Upper lobe of right lung (tissue), 1 donor: ENCODE measurements around the gene LINGO1. TPM values are rescaled to one million over a fixed set of nuclear protein-coding genes. Genes with fewer than 3 reads are reported as not detected.

Experiments
- ATAC-seq: fragments of 200-7000 bp; cut with Tn5 transposase; one replicate; pipeline ENCODE4 v1.9.1; 2020; ENCODE audit warnings: mild to moderate bottlenecking, moderate library complexity
- DNase-seq: peaks from one replicate; pipeline ENCODE4 v3.0.0-alpha.2; 2020
- H3K27ac ChIP-seq: fragments of 200-600 bp; one replicate; pipeline ENCODE4 v1.8.0; 2022
- H3K27me3 ChIP-seq: fragments of 200-600 bp; one replicate; pipeline ENCODE4 v1.8.0; 2022; ENCODE audit warnings: mild to moderate bottlenecking
- H3K36me3 ChIP-seq: fragments of 200-600 bp; one replicate; pipeline ENCODE4 v1.8.0; 2022
- H3K4me1 ChIP-seq: fragments of 200-600 bp; one replicate; pipeline ENCODE4 v1.8.0; 2022
- H3K4me3 ChIP-seq: fragments of 200-600 bp; one replicate; pipeline ENCODE4 v1.8.0; 2022; ENCODE audit warnings: mild to moderate bottlenecking
- H3K9me3 ChIP-seq: fragments of 200-600 bp; one replicate; pipeline ENCODE4 v1.8.0; 2022
- CTCF ChIP-seq: fragments of 200-600 bp; IDR thresholded peaks from one replicate; pipeline ENCODE4 v1.8.0; 2022; ENCODE audit warnings: antibody characterized with exemption
- intact Hi-C: fragments of 100-400 bp; cut with DNase I; formaldehyde crosslinking; loops from one replicate; pipeline ENCODE4 v1.11.0; 2022
- total RNA-seq: library from RNA; stranded (reverse); fragmentation: NEBNext Ultra II Directional; extraction: Animal tissue kit (Norgen Biotek cat#: 25700); gene quantifications from one replicate; pipeline ENCODE4 v1.2.1, GENCODE V29; 2021
- donor health status: DM: no; HTN: yes; CAD: no; lungs with severe emphysema.

LINGO1 gene
- total RNA-seq, 1 donor from 2014 or later = 0.98 TPM

GRCh38 chr15:77626002-77626401, 6.7 kb downstream of the LINGO1 start:
- Histone ChIP-seq H3K27me3 (peaks cover 6% of the 10 kb centered on the region), H3K4me3 (no peak overlapping the region), H3K4me1 (no peaks in the 10 kb centered on the region), H3K36me3 (no peaks in the 10 kb centered on the region), H3K9me3 (no peaks in the 10 kb centered on the region), H3K27ac (no peak overlapping the region)
- intact Hi-C loops = no loop called here
- no peak for ATAC-seq
- no peak for DNase-seq
- TF ChIP-seq CTCF = no peak

- no peak for DNase-seq
- Histone ChIP-seq H3K27ac (no peak overlapping the region), H3K36me3 (no peaks in the 10 kb centered on the region), H3K4me1 (no peaks in the 10 kb centered on the region), H3K9me3 (no peaks in the 10 kb centered on the region), H3K4me3 (no peak overlapping the region), H3K27me3 (no peaks in the 10 kb centered on the region)
- no peak for TF ChIP-seq CTCF
- intact Hi-C loops = no loop called here
- no peak for ATAC-seq
Observed at GRCh38 chr15:77625376-77625775, 7.3 kb downstream of the LINGO1 start.

- no peaks in the 10 kb centered on the region for H3K4me1 ChIP-seq
- no peak for TF ChIP-seq CTCF
- H3K27me3 ChIP-seq = no peaks in the 10 kb centered on the region
- intact Hi-C loops = no loop called here
- H3K27ac ChIP-seq = no peak overlapping the region
- H3K4me3 ChIP-seq = no peak overlapping the region
- no peaks in the 10 kb centered on the region for H3K36me3 ChIP-seq
- ATAC-seq (no peak), DNase-seq (no peak)
- H3K9me3 ChIP-seq = no peaks in the 10 kb centered on the region
Observed at GRCh38 chr15:77624868-77625267, 7.8 kb downstream of the LINGO1 start.

- no peak for DNase-seq
Observed at GRCh38 chr15:77623755-77624524, 8.8 kb downstream of the LINGO1 start.

GRCh38 chr15:77622934-77623754, 9.6 kb downstream of the LINGO1 start:
- Histone ChIP-seq H3K36me3 (no peaks in the 10 kb centered on the region), H3K4me1 (no peaks in the 10 kb centered on the region), H3K27me3 (no peaks in the 10 kb centered on the region), H3K4me3 (no peak overlapping the region), H3K27ac (no peak overlapping the region), H3K9me3 (no peaks in the 10 kb centered on the region)
- ATAC-seq (no peak), DNase-seq (no peak)
- intact Hi-C loops = no loop called here
- TF ChIP-seq CTCF = no peak

More at GRCh38 chr15:77623755-77624524, 8.8 kb downstream of the LINGO1 start:
- Histone ChIP-seq H3K36me3 (no peaks in the 10 kb centered on the region), H3K27ac (no peak overlapping the region), H3K9me3 (no peaks in the 10 kb centered on the region), H3K4me1 (no peaks in the 10 kb centered on the region), H3K27me3 (no peaks in the 10 kb centered on the region), H3K4me3 (no peak overlapping the region)
- no peak for ATAC-seq
- intact Hi-C loops = no loop called here
- TF ChIP-seq CTCF = no peak
